H1 (cell line): ENCODE results near the gene CCDC51. TPM values are rescaled to one million over a fixed set of nuclear protein-coding genes. Genes with fewer than 3 reads are reported as not detected.

Experiments
- E2F6 ChIP-seq: IDR thresholded peaks from 2 replicates; pipeline ENCODE4 v1.6.1; 2012; ENCODE audit warnings: inconsistent platforms
- EP300 ChIP-seq, 2 experiments: IDR thresholded peaks; 1 replicate in 1 of 2; 2 replicates in 1 of 2; pipeline ENCODE4 v1.6.1; 2011 to 2012; ENCODE audit warnings: low read depth in 2 of 2, low read length in 2 of 2, mild to moderate bottlenecking in 2 of 2, borderline replicate concordance in 1 of 2, inconsistent platforms in 1 of 2, moderate library complexity in 1 of 2
- NANOG ChIP-seq: IDR thresholded peaks from 2 replicates; pipeline ENCODE4 v1.6.1; 2011; ENCODE audit warnings: low read length, low read depth, mild to moderate bottlenecking, inconsistent platforms; ENCODE audit not compliant: insufficient read depth, poor library complexity, severe bottlenecking
- RAD21 ChIP-seq, 2 experiments: IDR thresholded peaks in 1 of 2; conservative IDR thresholded peaks in 1 of 2; 2 replicates each; pipeline ENCODE4 v1.6.1; 2011; ENCODE audit warnings: low read depth in 2 of 2, low read length in 2 of 2, improper control_type of control experiment in 1 of 2, inconsistent platforms in 1 of 2, mild to moderate bottlenecking in 1 of 2, moderate library complexity in 1 of 2
- YY1 ChIP-seq: IDR thresholded peaks from 2 replicates; pipeline ENCODE4 v1.6.1; 2011; ENCODE audit warnings: low read depth, mild to moderate bottlenecking, low read length
- ZNF274 ChIP-seq: IDR thresholded peaks from 2 replicates; pipeline ENCODE4 v1.7.0; 2012; ENCODE audit warnings: low read length, borderline replicate concordance; ENCODE audit errors: extremely low read depth
- polyA plus RNA-seq, 7 experiments: library from polyadenylated mRNA; depleted of rRNA in 3 of 7; stranded (reverse) in 5 of 7; unstranded in 2 of 7; fragments of >200 nt in 5 of 7; fragments of 200-250 nt in 2 of 7; gene quantifications; 1 replicate in 5 of 7; 2 replicates in 1 of 7; 4 replicates in 1 of 7; pipeline versions ENCODE4 v1.2.1 to v1.2.3, GENCODE V29; 2011 to 2013; ENCODE audit warnings: missing spikeins in 2 of 7, mixed read lengths in 2 of 7
- total RNA-seq: library from RNA; stranded (reverse); fragmentation: NEBNext Ultra II Directional; extraction: Animal tissue kit (Norgen Biotek cat#: 25700); gene quantifications from 2 replicates; pipeline ENCODE4 v1.2.1, GENCODE V29; 2021

CCDC51 gene
- total and polyA plus RNA-seq, 2 of the 8 experiments (the other 6 are each of a cell fraction or from before 2014, with no cell fraction given): 21.3 to 21.4 TPM

- TF ChIP-seq NANOG: no peak
- TF ChIP-seq YY1: no peak
- TF ChIP-seq E2F6: no peak
- TF ChIP-seq RAD21 (IDR thresholded peaks at IDR 0.05 in 1 of 2, conservative IDR thresholded peaks at IDR 0.05 in 1 of 2; ENCODE audit: low read depth in 2 of 2, low read length in 2 of 2): no peak
- no peak for TF ChIP-seq EP300 (IDR thresholded peaks at IDR 0.05; ENCODE audit: borderline replicate concordance in 1 of 2, low read depth in 2 of 2, low read length in 2 of 2)
- no peak for TF ChIP-seq ZNF274
- TF ChIP-seq, all 59 proteins: peak for 0
Observed at GRCh38 chr3:48473617-48473952, 33.7 kb upstream of the CCDC51 start (continued).
